OCI-LY3 (cell line): ENCODE measurements around the gene EHBP1.

ENCODE experiments used
- CTCF ChIP-seq: fragments of 200-600, 300-600 bp; sonication (generic); IDR thresholded peaks from 2 replicates; pipeline ENCODE4 v1.5.1; 2014; ENCODE audit warnings: antibody characterized with exemption, low read length, low read depth
- EZH2phosphoT487 ChIP-seq: fragments of 200-600 bp; shearing (Covaris generic); IDR thresholded peaks from 2 replicates; pipeline ENCODE4 v1.6.1; 2018; ENCODE audit warnings: antibody characterized with exemption, mixed run types, low read depth

GRCh38 chr2:62803961-62804360 lies 98.4 kb downstream of the EHBP1 start:
- TF ChIP-seq EZH2phosphoT487 (no peak), CTCF (no peak)
